Measurements from ENCODE around the gene SPINT1. TPM values are rescaled to one million over a fixed set of nuclear protein-coding genes. Genes with fewer than 3 reads are reported as not detected.

The SPINT1 gene
- total and polyA plus RNA-seq, 4 donors, result 1.2 to 2.6 (median 1.9) TPM

- H3K9ac ChIP-seq (ENCODE audit: low read depth in 1 of 2, low read length in 2 of 2), result no peak overlapping the region
- no peaks in the 10 kb centered on the region for H3K27me3 ChIP-seq (ENCODE audit: control insufficient read depth in 4 of 4, insufficient read depth in 4 of 4, low read length in 3 of 4)
- WGBS, result 68% methylated on average over 7 of the region's 7 CpGs
- no peak for DNase-seq (ENCODE audit: low spot score)
- H3K36me3 ChIP-seq (ENCODE audit: control insufficient read depth in 4 of 4, insufficient read depth in 3 of 4, low read depth in 1 of 4, low read length in 3 of 4), result peaks cover 0 to 9% (median 3%) of the 10 kb centered on the region in 4 donors
- no peaks in the 10 kb centered on the region for H3K9me3 ChIP-seq (ENCODE audit: control insufficient read depth in 4 of 4, low read length in 3 of 4)
- no peak for TF ChIP-seq HNF4A (conservative IDR thresholded peaks at IDR 0.05)
- TF ChIP-seq HNF4G (IDR thresholded peaks at IDR 0.05), result no peak
- no peak for TF ChIP-seq MAX (IDR thresholded peaks at IDR 0.05)
- no peak for TF ChIP-seq JUND (IDR thresholded peaks at IDR 0.05)
- TF ChIP-seq YY1 (IDR thresholded peaks at IDR 0.05), result no peak
- TF ChIP-seq, protein P1, sequence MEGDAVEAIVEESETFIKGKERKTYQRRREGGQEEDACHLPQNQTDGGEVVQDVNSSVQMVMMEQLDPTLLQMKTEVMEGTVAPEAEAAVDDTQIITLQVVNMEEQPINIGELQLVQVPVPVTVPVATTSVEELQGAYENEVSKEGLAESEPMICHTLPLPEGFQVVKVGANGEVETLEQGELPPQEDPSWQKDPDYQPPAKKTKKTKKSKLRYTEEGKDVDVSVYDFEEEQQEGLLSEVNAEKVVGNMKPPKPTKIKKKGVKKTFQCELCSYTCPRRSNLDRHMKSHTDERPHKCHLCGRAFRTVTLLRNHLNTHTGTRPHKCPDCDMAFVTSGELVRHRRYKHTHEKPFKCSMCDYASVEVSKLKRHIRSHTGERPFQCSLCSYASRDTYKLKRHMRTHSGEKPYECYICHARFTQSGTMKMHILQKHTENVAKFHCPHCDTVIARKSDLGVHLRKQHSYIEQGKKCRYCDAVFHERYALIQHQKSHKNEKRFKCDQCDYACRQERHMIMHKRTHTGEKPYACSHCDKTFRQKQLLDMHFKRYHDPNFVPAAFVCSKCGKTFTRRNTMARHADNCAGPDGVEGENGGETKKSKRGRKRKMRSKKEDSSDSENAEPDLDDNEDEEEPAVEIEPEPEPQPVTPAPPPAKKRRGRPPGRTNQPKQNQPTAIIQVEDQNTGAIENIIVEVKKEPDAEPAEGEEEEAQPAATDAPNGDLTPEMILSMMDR (IDR thresholded peaks at IDR 0.05; ENCODE audit: low read depth, low read length, missing input control), result no peak
- no peak for TF ChIP-seq RAD21 (IDR thresholded peaks at IDR 0.05)
- TF ChIP-seq, protein P2, sequence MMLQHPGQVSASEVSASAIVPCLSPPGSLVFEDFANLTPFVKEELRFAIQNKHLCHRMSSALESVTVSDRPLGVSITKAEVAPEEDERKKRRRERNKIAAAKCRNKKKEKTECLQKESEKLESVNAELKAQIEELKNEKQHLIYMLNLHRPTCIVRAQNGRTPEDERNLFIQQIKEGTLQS (IDR thresholded peaks at IDR 0.05), result no peak
- no peak for TF ChIP-seq GABPA (IDR thresholded peaks at IDR 0.05 in 1 of 2, conservative IDR thresholded peaks at IDR 0.05 in 1 of 2)
- no peak for TF ChIP-seq FOXA2 (IDR thresholded peaks at IDR 0.05)
- TF ChIP-seq TAF1 (conservative IDR thresholded peaks at IDR 0.05), result no peak
- TF ChIP-seq RXRA (IDR thresholded peaks at IDR 0.05), result no peak
- TF ChIP-seq, protein P3, sequence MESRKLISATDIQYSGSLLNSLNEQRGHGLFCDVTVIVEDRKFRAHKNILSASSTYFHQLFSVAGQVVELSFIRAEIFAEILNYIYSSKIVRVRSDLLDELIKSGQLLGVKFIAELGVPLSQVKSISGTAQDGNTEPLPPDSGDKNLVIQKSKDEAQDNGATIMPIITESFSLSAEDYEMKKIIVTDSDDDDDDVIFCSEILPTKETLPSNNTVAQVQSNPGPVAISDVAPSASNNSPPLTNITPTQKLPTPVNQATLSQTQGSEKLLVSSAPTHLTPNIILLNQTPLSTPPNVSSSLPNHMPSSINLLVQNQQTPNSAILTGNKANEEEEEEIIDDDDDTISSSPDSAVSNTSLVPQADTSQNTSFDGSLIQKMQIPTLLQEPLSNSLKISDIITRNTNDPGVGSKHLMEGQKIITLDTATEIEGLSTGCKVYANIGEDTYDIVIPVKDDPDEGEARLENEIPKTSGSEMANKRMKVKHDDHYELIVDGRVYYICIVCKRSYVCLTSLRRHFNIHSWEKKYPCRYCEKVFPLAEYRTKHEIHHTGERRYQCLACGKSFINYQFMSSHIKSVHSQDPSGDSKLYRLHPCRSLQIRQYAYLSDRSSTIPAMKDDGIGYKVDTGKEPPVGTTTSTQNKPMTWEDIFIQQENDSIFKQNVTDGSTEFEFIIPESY (IDR thresholded peaks at IDR 0.05), result no peak
- no peak for TF ChIP-seq EGR1 (IDR thresholded peaks at IDR 0.05; ENCODE audit: low read depth in 2 of 2)
- TF ChIP-seq FOXA1 (IDR thresholded peaks at IDR 0.05), result no peak
- TF ChIP-seq SP1 (IDR thresholded peaks at IDR 0.05), result no peak
- no peak for TF ChIP-seq REST (IDR thresholded peaks at IDR 0.05)
- no peak for TF ChIP-seq NR2F2 (IDR thresholded peaks at IDR 0.05)
- H3K4me1 ChIP-seq (ENCODE audit: control insufficient read depth in 4 of 4, insufficient read depth in 4 of 4, low read length in 3 of 4), result no peaks in the 10 kb centered on the region
- H3K27ac ChIP-seq (ENCODE audit: low read depth in 1 of 2, low read length in 2 of 2), result no peak overlapping the region
- H3K4me3 ChIP-seq (ENCODE audit: low read depth in 1 of 3, low read length in 3 of 3), result no peak overlapping the region
Observed at GRCh38 chr15:40819048-40819447, 24.8 kb upstream of the SPINT1 start.

All from liver (tissue), 9 donors.